Esophagus muscularis mucosa (tissue), 4 donors: ENCODE data around the gene PEX14. TPM values are rescaled to one million over a fixed set of nuclear protein-coding genes. Genes with fewer than 3 reads are reported as not detected.

Source experiments
- DNase-seq: peaks from one replicate; pipeline ENCODE4 v3.0.0-alpha.2; 2017; ENCODE audit errors: extremely low spot score
- H3K27ac ChIP-seq, 4 donors: fragments of 200-600 bp; sonication (generic); replicated peaks in 1 of 4; 1 replicate in 3 of 4; 2 replicates in 1 of 4; pipeline ENCODE4 v1.5.1; 2016 to 2019; ENCODE audit warnings: mild to moderate bottlenecking in 1 of 4
- H3K27me3 ChIP-seq, 4 donors: fragments of 200-600 bp; sonication (generic); one replicate each; pipeline versions ENCODE4 v1.5.1 to v1.6.0; 2016 to 2019
- H3K36me3 ChIP-seq, 4 donors: fragments of 200-600 bp; sonication (generic); one replicate each; pipeline ENCODE4 v1.5.1; 2016 to 2019
- H3K4me1 ChIP-seq, 4 donors: fragments of 200-600 bp; sonication (generic); one replicate each; pipeline ENCODE4 v1.5.1; 2016 to 2019
- H3K4me3 ChIP-seq, 4 donors: fragments of 200-600 bp; sonication (generic); 1 replicate in 2 of 4; 2 replicates in 2 of 4; pipeline ENCODE4 v1.5.1; 2016 to 2019; ENCODE audit warnings: mild to moderate bottlenecking in 4 of 4, moderate library complexity in 1 of 4
- H3K9me3 ChIP-seq, 4 donors: fragments of 200-600 bp; sonication (generic); 1 replicate in 3 of 4; 2 replicates in 1 of 4; pipeline ENCODE4 v1.5.1; 2016 to 2019
- CTCF ChIP-seq, 3 experiments: fragments of 200-600 bp in 2 of 3; fragments of 450-650 bp in 1 of 3; sonication (generic) in 2 of 3; IDR thresholded peaks; one replicate each; pipeline ENCODE4 v1.5.1; 2017 to 2019; ENCODE audit warnings: antibody characterized with exemption in 3 of 3, mild to moderate bottlenecking in 2 of 3, moderate library complexity in 1 of 3
- EP300 ChIP-seq: sonication (generic); formaldehyde crosslinking; IDR thresholded peaks from one replicate; pipeline ENCODE4 v1.6.1; 2017; ENCODE audit warnings: antibody characterized with exemption
- POLR2A ChIP-seq: fragments of 450-650 bp; IDR thresholded peaks from one replicate; pipeline ENCODE4 v1.6.1; 2017; ENCODE audit warnings: antibody characterized with exemption, moderate library complexity, mild to moderate bottlenecking, low read depth
- POLR2AphosphoS5 ChIP-seq, 2 donors: sonication (generic); formaldehyde crosslinking; IDR thresholded peaks; one replicate each; pipeline ENCODE4 v1.6.1; 2017; ENCODE audit warnings: antibody characterized with exemption in 2 of 2
- WGBS: methylation state at CpG from one replicate; pipeline ENCODE4 v1.1.5; 2018; 5-methylcytosine and 5-hydroxymethylcytosine counted together
- intact Hi-C: fragments of 100-400 bp; cut with DNase I; formaldehyde crosslinking; loops from one replicate; pipeline ENCODE4 v1.15.1; 2023
- total RNA-seq, 4 donors: library from RNA; depleted of rRNA; stranded (reverse); fragments of >200 nt; gene quantifications; one replicate each; pipeline versions ENCODE4 v1.1.0 to v1.2.1, GENCODE V29; 2016

The PEX14 gene
- total RNA-seq, 4 donors from 2014 or later, result 16.2 to 24.2 (median 20.1) TPM

- TF ChIP-seq POLR2AphosphoS5 (IDR thresholded peaks at IDR 0.05) (no peak), EP300 (no peak), POLR2A (no peak), CTCF (IDR thresholded peaks at IDR 0.05) (no peak)
- Histone ChIP-seq H3K4me1 (peaks cover 20 to 88% (median 72%) of the 10 kb centered on the region in 4 donors), H3K27ac (peak overlapping the region; percentile 55 to 83 (median 76)), H3K27me3 (no peaks in the 10 kb centered on the region), H3K4me3 (no peak overlapping the region), H3K9me3 (no peaks in the 10 kb centered on the region), H3K36me3 (peaks cover 0 to 29% (median 15%) of the 10 kb centered on the region in 4 donors)
- DNase-seq, result no peak
- 100% methylated on average over 2 of the region's 14 CpGs for WGBS
- intact Hi-C loops, result loop anchor here (5.0 kb wide), 1 partner anchor 100 kb away; no protein-coding TSS in a partner anchor
These were observed 157.9 kb downstream of the PEX14 start for GRCh38 chr1:10632691-10633090.

- TF ChIP-seq CTCF (IDR thresholded peaks at IDR 0.05), result no peak
- no peak for TF ChIP-seq POLR2A
- TF ChIP-seq POLR2AphosphoS5 (IDR thresholded peaks at IDR 0.05), result no peak
- TF ChIP-seq EP300, result no peak
- no peaks in the 10 kb centered on the region for H3K9me3 ChIP-seq
- no peak overlapping the region for H3K4me3 ChIP-seq
- peak overlapping the region; percentile 55 to 83 (median 76) for H3K27ac ChIP-seq
- intact Hi-C loops, result loop anchor here (5.0 kb wide), 1 partner anchor 101 kb away; no protein-coding TSS in a partner anchor
- WGBS, result 89% methylated on average over 2 of the region's 10 CpGs
- DNase-seq, result no peak
- H3K4me1 ChIP-seq, result peaks cover 22 to 88% (median 75%) of the 10 kb centered on the region in 4 donors
- peaks cover 0 to 34% (median 15%) of the 10 kb centered on the region in 4 donors for H3K36me3 ChIP-seq
- no peaks in the 10 kb centered on the region for H3K27me3 ChIP-seq
These were observed 158.7 kb downstream of the PEX14 start for GRCh38 chr1:10633416-10633815.

GRCh38 chr1:10634075-10634427 lies 159.3 kb downstream of the PEX14 start:
- Histone ChIP-seq H3K27me3 (no peaks in the 10 kb centered on the region), H3K4me1 (peaks cover 16 to 85% (median 71%) of the 10 kb centered on the region in 4 donors), H3K27ac (peak overlapping the region; percentile 68 to 83 (median 74)), H3K36me3 (peaks cover 0 to 34% (median 15%) of the 10 kb centered on the region in 4 donors), H3K4me3 (no peak overlapping the region), H3K9me3 (no peaks in the 10 kb centered on the region)
- intact Hi-C loops, result loop anchor here (5.0 kb wide), 1 partner anchor 102 kb away; no protein-coding TSS in a partner anchor
- WGBS, result 89% methylated on average over 4 of the region's 8 CpGs
- DNase-seq, result no peak
- TF ChIP-seq POLR2A (no peak), POLR2AphosphoS5 (IDR thresholded peaks at IDR 0.05) (no peak), EP300 (no peak), CTCF (IDR thresholded peaks at IDR 0.05) (no peak)

DNA sequence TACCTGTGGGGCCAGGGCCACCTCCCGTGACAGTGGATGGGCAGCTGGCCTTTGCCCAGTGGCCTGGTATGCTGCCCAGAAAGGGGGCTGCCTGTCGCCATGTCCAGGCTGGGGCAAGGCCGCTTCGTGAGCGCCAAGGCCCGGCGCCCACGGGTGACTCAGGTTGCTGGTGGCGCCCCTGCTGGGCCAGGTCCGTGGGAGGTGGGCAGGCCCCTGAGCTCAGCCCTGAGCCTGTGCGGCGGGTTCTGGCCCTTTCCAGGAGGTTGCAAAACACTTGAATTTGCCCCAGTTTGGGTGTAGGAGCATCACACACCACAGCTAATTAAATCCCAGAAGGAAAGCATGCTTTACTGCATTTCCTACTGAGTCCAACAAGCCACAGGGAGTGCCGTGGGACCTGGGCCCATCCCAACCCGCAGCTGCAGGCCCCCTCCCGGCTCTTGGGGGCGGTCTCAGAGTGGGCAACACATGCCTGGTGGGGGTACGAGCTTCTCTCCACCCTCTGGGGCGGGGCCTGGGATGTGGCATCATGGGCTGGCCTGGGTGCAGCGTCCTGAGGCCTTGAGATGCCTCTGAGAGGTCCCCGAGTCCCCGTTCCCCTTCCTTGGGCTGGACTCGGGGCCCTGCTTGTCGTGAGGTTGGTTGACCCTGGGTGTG lies 159.8 kb downstream of the PEX14 start:
- no peak for DNase-seq
- H3K27me3 ChIP-seq, result no peaks in the 10 kb centered on the region
- peak overlapping the region; percentile 68 to 83 (median 74) for H3K27ac ChIP-seq
- H3K4me3 ChIP-seq, result no peak overlapping the region
- H3K4me1 ChIP-seq, result peaks cover 12 to 83% (median 68%) of the 10 kb centered on the region in 4 donors
- WGBS, result 45% methylated on average over 7 of the region's 23 CpGs
- TF ChIP-seq EP300, result no peak
- peak in 1 of 2 donors; percentile 18 for TF ChIP-seq POLR2AphosphoS5 (IDR thresholded peaks at IDR 0.05)
- intact Hi-C loops, result loop anchor here (5.0 kb wide), 1 partner anchor 102 kb away; no protein-coding TSS in a partner anchor
- no peaks in the 10 kb centered on the region for H3K9me3 ChIP-seq
- peaks cover 0 to 36% (median 17%) of the 10 kb centered on the region in 4 donors for H3K36me3 ChIP-seq

DNA sequence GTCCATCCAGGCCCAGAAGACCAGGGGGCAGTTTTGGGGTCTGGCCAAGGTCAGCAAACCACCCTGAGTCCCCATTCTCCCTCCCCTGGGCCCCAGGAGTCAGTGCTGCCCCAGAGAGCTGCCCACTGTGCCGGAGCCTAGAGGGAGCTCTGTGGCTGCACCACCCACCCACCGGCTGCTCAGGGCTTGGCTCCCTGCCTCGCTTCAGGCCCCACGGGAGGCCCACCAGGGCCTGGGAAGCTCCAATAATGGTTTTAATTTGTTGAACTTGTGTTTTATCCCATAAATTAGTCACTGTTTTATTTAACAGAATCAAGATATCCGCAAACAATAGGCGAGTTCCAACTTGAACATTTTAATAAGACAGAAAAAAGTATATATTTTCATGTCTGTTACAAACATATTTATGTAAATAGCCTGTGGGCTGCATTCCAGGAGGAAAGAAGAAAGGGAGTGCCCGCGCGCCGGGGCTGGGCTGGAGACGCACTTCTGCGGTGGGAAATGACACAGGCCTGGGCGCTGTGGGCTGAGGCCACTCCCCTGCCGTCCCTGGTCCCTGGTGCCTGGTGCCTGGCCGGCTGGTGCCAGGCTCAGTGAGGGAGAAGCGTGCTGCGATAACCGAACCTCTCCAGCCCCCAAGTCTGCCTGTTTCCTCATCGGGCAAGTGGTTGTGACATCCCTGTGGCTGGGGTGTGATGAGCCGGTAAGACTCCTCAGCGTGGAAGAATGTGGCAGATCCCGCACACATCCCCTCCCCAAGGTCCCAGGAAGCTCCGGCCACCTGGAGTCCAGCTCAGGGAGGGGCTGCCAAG lies 160.5 kb downstream of the PEX14 start:
- TF ChIP-seq POLR2AphosphoS5 (IDR thresholded peaks at IDR 0.05) (peak in 1 of 2 donors; percentile 38), POLR2A (no peak)
- intact Hi-C loops, result no loop called here
- DNase-seq, result no peak
- Histone ChIP-seq H3K9me3 (no peaks in the 10 kb centered on the region), H3K4me3 (no peak overlapping the region), H3K36me3 (peaks cover 0 to 33% (median 13%) of the 10 kb centered on the region in 4 donors), H3K4me1 (peaks cover 17 to 83% (median 69%) of the 10 kb centered on the region in 4 donors), H3K27me3 (no peaks in the 10 kb centered on the region), H3K27ac (peak overlapping the region; percentile 68 to 83 (median 74))
- WGBS, result 53% methylated on average over 15 of the region's 23 CpGs
